Glutamatergic neuron (in vitro differentiated cells): ENCODE data around the gene ZCCHC8. TPM values are rescaled to one million over a fixed set of nuclear protein-coding genes. Genes with fewer than 3 reads are reported as not detected.

Experiments
- DNase-seq: peaks from one replicate; pipeline ENCODE4 v3.0.0; 2022
- H3K27ac Mint-ChIP-seq: one replicate; pipeline ENCODE4 v1.8.0; 2020; ENCODE audit warnings: mild to moderate bottlenecking, mixed read lengths, inconsistent platforms; ENCODE audit not compliant: unreplicated experiment
- H3K27me3 Mint-ChIP-seq: one replicate; pipeline ENCODE4 v1.8.0; 2020; ENCODE audit warnings: mild to moderate bottlenecking, moderate library complexity, mixed read lengths, inconsistent platforms; ENCODE audit not compliant: unreplicated experiment
- H3K36me3 Mint-ChIP-seq: one replicate; pipeline ENCODE4 v1.8.0; 2020; ENCODE audit warnings: mild to moderate bottlenecking, mixed read lengths, inconsistent platforms; ENCODE audit not compliant: unreplicated experiment
- H3K4me1 Mint-ChIP-seq: one replicate; pipeline ENCODE4 v1.8.0; 2020; ENCODE audit warnings: mild to moderate bottlenecking, low read depth, mixed read lengths, inconsistent platforms; ENCODE audit not compliant: unreplicated experiment
- H3K4me3 Mint-ChIP-seq: one replicate; pipeline ENCODE4 v1.8.0; 2020; ENCODE audit warnings: mild to moderate bottlenecking, mixed read lengths, inconsistent platforms; ENCODE audit not compliant: unreplicated experiment
- H3K9me3 Mint-ChIP-seq: one replicate; pipeline ENCODE4 v1.8.0; 2020; ENCODE audit warnings: mild to moderate bottlenecking, moderate library complexity, mixed read lengths, inconsistent platforms; ENCODE audit not compliant: unreplicated experiment
- CTCF ChIP-seq: fragments of 200-600 bp; sonication (generic); IDR thresholded peaks from one replicate; pipeline ENCODE4 v1.5.0; 2021; ENCODE audit not compliant: partially characterized antibody, unreplicated experiment
- total RNA-seq: library from RNA; stranded (reverse); fragmentation: NEBNext Ultra II Directional; extraction: Animal tissue kit (Norgen Biotek cat#: 25700); gene quantifications from one replicate; pipeline ENCODE4 v1.2.1, GENCODE V29; 2021; ENCODE audit not compliant: unreplicated experiment

Gene ZCCHC8
- total RNA-seq, 1 donor from 2014 or later: 29.3 TPM

- H3K36me3 Mint-ChIP-seq: no peaks in the 10 kb centered on the region
- peaks cover 20% of the 10 kb centered on the region for H3K9me3 Mint-ChIP-seq
- peaks cover 6% of the 10 kb centered on the region for H3K4me1 Mint-ChIP-seq
- peak overlapping the region; percentile 90 for H3K4me3 Mint-ChIP-seq
- TF ChIP-seq CTCF: no peak
- peaks cover 11% of the 10 kb centered on the region for H3K27me3 Mint-ChIP-seq
- H3K27ac Mint-ChIP-seq: peak overlapping the region; percentile 98
- no peak for DNase-seq
These were observed 77.9 kb downstream of the ZCCHC8 start for GRCh38 chr12:122422730-122423257.

GRCh38 chr12:122421821-122422729 lies 78.7 kb downstream of the ZCCHC8 start, which contains the start of gene CLIP1:
Gene CLIP1, minus strand, starts transcription at chr12:122422669. Its CDS starts 42,217 bp downstream, at chr12:122380452.
- Mint-ChIP-seq H3K4me1 (peaks cover 6% of the 10 kb centered on the region), H3K36me3 (no peaks in the 10 kb centered on the region), H3K27ac (peak within 1 kb of the TSS; percentile 98), H3K27me3 (peaks cover 11% of the 10 kb centered on the region), H3K9me3 (peaks cover 20% of the 10 kb centered on the region), H3K4me3 (peak within 1 kb of the TSS; percentile 92)
- DNase-seq: peak; percentile 80
- peak; percentile 9 for TF ChIP-seq CTCF

Other genes with a start within 250 kb of the ZCCHC8 start
- gene VPS33A, start 234.4 kb downstream of the ZCCHC8 start, total RNA-seq: 49.2 TPM
- 65.7 TPM for gene CLIP1, start 78.3 kb downstream of the ZCCHC8 start, total RNA-seq
- gene RSRC2, start 26.0 kb upstream of the ZCCHC8 start, total RNA-seq: 104 TPM
- 34.0 TPM for gene KNTC1, start 26.3 kb upstream of the ZCCHC8 start, total RNA-seq
- not detected for gene HCAR2, start 202.4 kb upstream of the ZCCHC8 start, total RNA-seq
- not detected for gene HCAR3, start 215.9 kb upstream of the ZCCHC8 start, total RNA-seq
- not detected for gene HCAR1, start 229.9 kb upstream of the ZCCHC8 start, total RNA-seq